Occipital lobe (tissue), 2 donors: ENCODE measurements around the gene ASB14. TPM values are rescaled to one million over a fixed set of nuclear protein-coding genes. Genes with fewer than 3 reads are reported as not detected.
A peak's percentile ranks its signal among the peaks of the same experiment; 100 is the strongest.

Experiments used
- DNase-seq: peaks from one replicate; lab custom pipeline; 2025; lab: John Stamatoyannopoulos, UW
- total RNA-seq: library from RNA; depleted of rRNA; stranded (reverse); fragments of >200 nt; gene quantifications from one replicate; pipeline ENCODE4 v1.2.3, GENCODE V29; 2014

Gene ASB14
- total RNA-seq, 1 donor from 2014 or later = not detected

DNA sequence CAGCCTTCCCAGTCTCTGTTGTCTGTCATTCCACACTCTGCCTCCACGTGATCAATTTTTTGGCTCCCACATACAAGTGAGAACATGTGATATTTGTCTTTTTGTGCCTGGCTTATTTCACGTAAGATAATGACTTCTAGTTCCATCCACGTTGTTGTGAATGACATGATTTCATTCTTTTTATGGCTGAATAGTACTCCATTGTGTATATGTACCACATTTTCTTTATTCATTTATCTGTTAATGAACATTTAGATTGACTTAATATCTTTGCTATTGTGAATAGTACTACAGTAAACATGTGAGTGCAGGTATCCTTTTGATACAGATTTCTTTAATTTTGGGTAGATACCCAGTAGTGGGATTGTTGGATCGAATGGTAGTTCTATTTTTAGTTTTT lies 31.4 kb downstream of the ASB14 start:
- no peak for DNase-seq

GRCh38 chr3:57257678-57258077 lies 34.8 kb downstream of the ASB14 start:
- no peak for DNase-seq

DNA sequence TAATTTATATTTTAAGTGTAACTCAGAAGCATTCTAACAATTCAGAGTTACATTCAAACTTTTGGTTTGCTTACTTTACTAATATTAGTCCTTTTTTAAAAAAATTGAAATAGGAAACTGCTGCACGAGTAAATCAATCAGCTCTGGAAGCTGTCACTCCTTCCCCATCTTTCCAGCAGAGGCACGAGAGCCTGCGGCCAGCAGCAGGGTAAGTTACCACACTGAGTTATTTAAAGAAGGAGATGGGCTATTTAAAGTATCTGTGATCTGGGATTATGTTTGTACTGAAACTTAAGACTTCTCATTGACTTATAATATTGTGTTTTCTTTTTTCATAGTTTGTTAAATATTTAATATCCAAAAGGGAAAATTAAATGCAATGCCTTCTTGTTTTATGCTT lies 35.6 kb downstream of the ASB14 start:
- no peak for DNase-seq

DNA sequence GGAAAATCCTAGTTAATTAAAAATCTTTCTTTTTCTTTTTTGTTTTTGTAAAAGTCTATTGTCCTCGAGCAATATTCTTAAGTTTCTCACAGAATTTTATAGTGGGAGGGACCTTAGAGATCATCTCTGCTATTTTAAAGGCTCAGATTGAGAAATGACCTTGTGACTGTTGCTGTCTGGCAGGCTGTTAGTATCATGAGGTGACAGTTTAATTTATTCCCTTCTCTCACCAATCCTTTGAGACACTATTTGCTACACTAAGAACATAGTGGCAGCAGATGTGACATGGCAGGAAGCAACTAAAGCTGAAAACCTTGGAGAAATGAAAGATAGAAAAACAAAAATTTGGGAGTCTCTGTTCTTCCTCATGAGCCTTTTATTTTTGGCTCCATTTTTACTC lies 40.1 kb downstream of the ASB14 start:
- no peak for DNase-seq

DNA sequence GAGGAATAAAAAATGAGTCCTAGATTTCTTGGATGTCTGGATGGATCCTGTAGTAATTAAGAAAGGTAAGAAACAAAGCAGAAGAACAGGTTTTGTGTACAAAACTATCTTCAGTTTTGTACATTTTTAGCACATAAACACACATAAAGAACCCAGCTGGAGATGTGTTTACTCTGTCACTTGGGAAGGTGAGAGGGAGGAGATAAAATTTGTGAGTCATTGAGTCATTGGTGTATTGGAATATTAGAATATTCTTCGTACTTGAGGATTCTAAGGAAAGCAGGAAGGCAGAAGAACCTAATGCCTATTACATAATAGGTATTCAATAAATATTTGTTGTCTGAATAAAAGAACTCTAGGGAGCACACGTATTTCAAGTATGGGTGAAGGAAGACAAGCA lies 47.5 kb downstream of the ASB14 start:
- no peak for DNase-seq

GRCh38 chr3:57234613-57235575 lies 57.6 kb downstream of the ASB14 start:
- DNase-seq = no peak

GRCh38 chr3:57233799-57234198 lies 58.7 kb downstream of the ASB14 start:
- DNase-seq = no peak

DNA sequence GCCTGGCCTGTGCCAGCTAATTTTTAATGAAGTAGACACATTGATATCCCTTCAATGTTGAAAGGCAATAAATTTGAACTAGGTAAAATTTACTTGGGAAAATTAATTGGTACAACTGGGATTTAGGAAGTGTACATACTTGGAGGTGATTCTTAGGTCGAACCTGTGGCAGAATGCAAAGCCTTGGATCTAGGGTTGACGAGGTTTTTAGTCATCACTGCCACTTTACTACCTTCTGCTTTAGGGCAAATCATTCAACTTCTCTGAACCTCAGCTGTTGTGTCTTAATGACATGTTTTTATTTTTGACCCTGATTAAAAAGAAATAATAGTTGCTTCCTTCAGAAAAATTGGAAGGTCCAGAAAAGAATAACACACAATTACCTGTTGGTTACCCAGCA lies 62.5 kb downstream of the ASB14 start:
- DNase-seq = no peak

DNA sequence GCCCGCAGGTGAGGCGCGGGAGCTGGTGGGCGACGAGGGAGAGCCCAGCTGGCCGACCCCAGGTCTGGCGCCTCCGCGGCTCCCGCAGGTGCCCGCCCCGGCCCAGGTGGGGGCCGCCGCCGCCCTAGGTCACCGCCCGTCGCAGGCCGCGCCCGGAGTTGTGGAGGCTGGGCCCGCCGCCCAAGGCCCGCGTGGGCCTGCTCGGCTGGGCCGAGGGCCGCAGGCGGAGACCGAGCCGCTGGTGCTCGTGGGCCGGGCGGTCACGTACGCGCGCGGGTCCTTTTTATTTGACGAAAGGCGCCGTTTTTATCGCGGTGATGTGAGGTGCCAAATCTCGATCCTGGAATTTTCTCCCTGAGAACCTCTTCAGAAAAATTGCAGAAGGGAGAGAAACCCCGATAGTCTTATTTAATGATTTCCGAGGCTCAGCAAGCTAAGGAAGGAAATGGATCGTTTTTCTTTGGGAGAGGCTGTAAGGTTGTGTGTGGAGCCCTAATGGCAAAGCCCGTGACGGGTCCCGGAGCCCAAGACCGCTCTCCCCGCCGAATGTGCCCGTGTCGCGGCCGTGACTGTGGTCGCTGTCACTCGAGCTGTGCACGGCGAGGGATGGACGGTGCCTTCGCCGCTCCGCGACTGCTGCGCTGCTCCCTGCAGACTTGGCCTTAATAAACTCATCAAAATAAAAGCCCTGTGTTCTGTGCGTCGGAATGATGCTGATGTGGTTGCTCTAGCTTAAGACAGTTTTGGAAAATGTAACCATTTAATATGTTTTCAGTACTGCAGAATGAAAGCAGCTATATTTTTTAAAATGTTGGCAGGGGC lies 64.3 kb downstream of the ASB14 start:
- peak; percentile 62 for DNase-seq

DNA sequence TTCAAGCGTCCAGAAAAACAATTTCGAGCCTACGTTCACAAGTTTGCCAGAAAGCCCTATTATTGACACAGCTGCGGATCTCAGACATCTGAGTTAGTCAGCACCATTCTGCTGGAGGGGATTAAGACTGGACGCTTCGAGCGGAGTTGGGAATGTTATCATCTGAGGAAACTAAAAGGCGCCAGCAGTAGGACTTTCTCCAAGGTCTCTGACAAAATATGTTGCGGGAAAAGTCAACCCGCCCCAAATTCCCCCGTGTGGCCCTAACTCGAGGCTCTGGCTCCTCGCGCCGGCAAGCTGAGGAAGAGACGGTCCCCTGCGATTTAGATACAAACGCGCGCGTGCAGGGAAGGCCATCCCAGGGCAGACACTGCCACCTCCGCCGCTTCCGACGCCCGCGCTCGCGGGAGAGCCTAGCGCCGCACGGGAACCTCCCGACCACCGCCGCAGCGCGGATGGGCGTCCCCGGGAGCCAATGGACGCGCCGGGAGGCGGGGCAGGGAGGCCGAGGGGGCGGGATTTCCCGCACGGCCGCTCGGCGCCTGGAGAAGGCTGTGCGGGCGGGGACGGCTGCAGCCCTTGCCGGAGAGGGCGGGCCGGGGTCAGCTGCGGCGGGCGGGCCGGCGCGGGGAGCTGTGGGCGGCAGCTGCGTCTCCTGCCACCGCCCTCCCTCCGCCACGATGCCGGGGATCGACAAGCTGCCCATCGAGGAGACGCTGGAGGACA lies 65.1 kb downstream of the ASB14 start, which contains the start of gene APPL1:
APPL1 (plus strand) TSS at position 526 of the 726 bp plus-strand sequence; CDS start at position 681, 155 bp downstream.
- peak; percentile 92 for DNase-seq

- no peak for DNase-seq
Measured at GRCh38 chr3:57226176-57226575, 66.3 kb downstream of the ASB14 start.

DNA sequence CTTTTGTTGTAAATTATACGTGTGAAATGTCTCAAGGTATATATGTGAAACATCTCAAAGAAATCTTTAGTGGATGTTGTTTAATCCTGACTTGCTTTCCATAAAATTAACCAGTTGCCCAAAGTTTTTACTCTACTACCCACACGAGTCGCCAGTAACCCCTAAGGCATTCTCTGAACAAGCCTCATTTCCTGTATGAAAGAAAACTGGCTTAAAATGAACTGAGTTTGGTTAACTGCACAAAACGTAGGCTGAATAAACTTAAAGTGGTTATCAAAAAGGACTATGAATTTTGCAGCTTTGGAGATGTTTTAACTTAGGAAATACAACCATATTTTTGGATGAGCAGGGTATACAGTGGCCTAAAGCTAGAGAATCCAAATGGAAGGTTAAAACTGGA lies 67.6 kb downstream of the ASB14 start:
- DNase-seq = no peak

GRCh38 chr3:57221883-57222282 lies 70.6 kb downstream of the ASB14 start:
- DNase-seq = no peak

Other genes with a start within 250 kb of the ASB14 start
- gene SPATA12, start 232.0 kb downstream of the ASB14 start, total RNA-seq = not detected
- 38.1 TPM for gene IL17RD, start 127.3 kb downstream of the ASB14 start, total RNA-seq
- 0.47 TPM for gene HESX1, start 92.7 kb downstream of the ASB14 start, total RNA-seq
- 174 TPM for gene APPL1, start 65.0 kb downstream of the ASB14 start, total RNA-seq